ENCODE results near the gene MUC4. TPM values are rescaled to one million over a fixed set of nuclear protein-coding genes. Genes with fewer than 3 reads are reported as not detected.

MUC4 gene
- total and polyA plus RNA-seq, 2 of the 4 experiments (the other 2 are of a cell fraction), result not detected

- no peaks in the 10 kb centered on the region for H3K27me3 ChIP-seq (ENCODE audit: control insufficient read depth, insufficient read depth, low read length)
- ChIA-PET CTCF (interaction anchor here (0.6 kb wide), 1 partner anchor 1053 kb away, joined by 3 read pairs; no protein-coding TSS in a partner anchor), POLR2A (ENCODE audit: unreplicated experiment) (no interaction called here)
- BruUV-seq (replicated peaks), result TSS peak; percentile 8
- H3K9me3 ChIP-seq (ENCODE audit: control insufficient read depth, insufficient read depth, low read length), result no peaks in the 10 kb centered on the region
- no peak overlapping the region for H2BK120ac ChIP-seq (ENCODE audit: low read depth, low read length)
- WGBS, 2 experiments (ENCODE audit: extremely low coverage in 2 of 2, insufficient read length in 1 of 2), result 74% methylated on average over 5 of the region's 5 CpGs; no CpG with 5 or more reads in 1 of the 2 experiments
- H3K27ac ChIP-seq (ENCODE audit: insufficient read depth, low read length), result no peak overlapping the region
- H2AK5ac ChIP-seq (ENCODE audit: low read depth, low read length), result no peak overlapping the region; the same call in 1 of the 2 replicates
- DNase-seq, result no peak
- peaks cover 13% of the 10 kb centered on the region for H3K9me1 ChIP-seq (ENCODE audit: insufficient read depth, low read length)
- no peak overlapping the region for H4K8ac ChIP-seq (ENCODE audit: low read depth in 2 of 2, low read length in 2 of 2)
- no peak overlapping the region for H3K4me3 ChIP-seq (ENCODE audit: insufficient read depth, low read depth, low read length)
- H2BK20ac ChIP-seq (ENCODE audit: low read depth, low read length), result no peak overlapping the region
- TF ChIP-seq USF2 (IDR thresholded peaks at IDR 0.05; ENCODE audit: low read depth, low read length) (no peak), CEBPB (IDR thresholded peaks at IDR 0.05; ENCODE audit: low read depth, low read length) (no peak), ELK1 (IDR thresholded peaks at IDR 0.05; ENCODE audit: borderline replicate concordance, low read depth, low read length) (no peak), MAFK (IDR thresholded peaks at IDR 0.05; ENCODE audit: low read depth, low read length) (no peak), SMC3 (IDR thresholded peaks at IDR 0.05; ENCODE audit: low read depth, low read length) (no peak), NFE2L2 (IDR thresholded peaks at IDR 0.05; ENCODE audit: low read depth, low read length) (no peak), FOS (IDR thresholded peaks at IDR 0.05; ENCODE audit: low read depth, low read length) (no peak), CHD1 (IDR thresholded peaks at IDR 0.05; ENCODE audit: low read depth, low read length) (no peak), POLR2A (IDR thresholded peaks at IDR 0.05; ENCODE audit: low read depth, low read length) (no peak), BHLHE40 (IDR thresholded peaks at IDR 0.05; ENCODE audit: low read depth, low read length) (no peak)
- H3K4ac ChIP-seq (ENCODE audit: low read depth, low read length), result no peak overlapping the region
- ATAC-seq (ENCODE audit: low read depth), result no peak
- H3K23ac ChIP-seq (ENCODE audit: low read depth, low read length), result no peak overlapping the region
- H2AK9ac ChIP-seq (replicated peaks; ENCODE audit: low read depth, low read length, poor library complexity), result no peak overlapping the region
- no peak overlapping the region for H4K5ac ChIP-seq (ENCODE audit: low read depth, low read length)
- dilution Hi-C loops (cut with HindIII; ENCODE audit: low sequenced_read_pairs, unreplicated experiment) (no loop called here), intact Hi-C loops (cut with micrococcal nuclease) (no loop called here), in situ Hi-C loops (cut with MboI; ENCODE audit: low sequenced_read_pairs) (loop anchor here (25.0 kb wide), 1 partner anchor 263 kb away; no protein-coding TSS in a partner anchor)
- peaks cover 4% of the 10 kb centered on the region; the same call in 1 of the 2 replicates for H4K20me1 ChIP-seq (ENCODE audit: insufficient read depth, low read length)
- H3K56ac ChIP-seq (ENCODE audit: extremely low read depth, insufficient read depth, low read length), result no peak overlapping the region
- no peak overlapping the region for H4K91ac ChIP-seq (ENCODE audit: insufficient read depth, low read depth, low read length)
- H3K36me3 ChIP-seq (ENCODE audit: control insufficient read depth, insufficient read depth, low read length), result peaks cover 8% of the 10 kb centered on the region; the same call in 1 of the 2 replicates
- H3K9ac ChIP-seq (ENCODE audit: low read depth, low read length), result no peak overlapping the region
- no peak overlapping the region for H2AFZ ChIP-seq (replicated peaks; ENCODE audit: low read length, poor library complexity)
- H3K79me1 ChIP-seq (ENCODE audit: low read depth in 1 of 2, low read length in 2 of 2), result peaks cover 0 to 7% of the 10 kb centered on the region in 2 experiments; a peak in 2 of 4 replicates
- no peak overlapping the region; the same call in 1 of the 2 replicates for H3K4me2 ChIP-seq (ENCODE audit: low read depth, low read length)
- no peak overlapping the region for H2BK15ac ChIP-seq (ENCODE audit: low read depth, low read length)
- peak overlapping the region; percentile 9 for H2BK5ac ChIP-seq (ENCODE audit: low read depth, low read length, poor library complexity, severe bottlenecking)
- peaks cover 11% of the 10 kb centered on the region for H3K4me1 ChIP-seq (ENCODE audit: control insufficient read depth, insufficient read depth, low read length)
- no peak overlapping the region for H3K14ac ChIP-seq (replicated peaks; ENCODE audit: low read depth, low read length)
- H3K18ac ChIP-seq (ENCODE audit: low read depth, low read length), result peak overlapping the region; percentile 8; the same call in 1 of the 2 replicates
Measured at GRCh38 chr3:195698647-195699387, 112.9 kb downstream of the MUC4 start.

Data from IMR-90 (cell line).